Astrocyte (in vitro differentiated cells and primary cell): Measurements from ENCODE around the gene AQP6.

Source experiments
- CTCF ChIP-seq: IDR thresholded peaks from 2 replicates; pipeline ENCODE4 v1.5.1; 2011; ENCODE audit warnings: low read depth, mild to moderate bottlenecking, inconsistent platforms, low read length, moderate library complexity; ENCODE audit not compliant: insufficient read depth
- EZH2 ChIP-seq: IDR thresholded peaks from 2 replicates; pipeline ENCODE4 v1.6.1; 2012; ENCODE audit warnings: mild to moderate bottlenecking, low read length, inconsistent platforms; ENCODE audit not compliant: insufficient read depth

- TF ChIP-seq CTCF (no peak), EZH2 (no peak)
Observed at GRCh38 chr12:49971141-49971540, 1.6 kb upstream of the AQP6 start.
